Fibroblast of the aortic adventitia (primary cell): ENCODE measurements around the gene DOCK2. TPM values are rescaled to one million over a fixed set of nuclear protein-coding genes. Genes with fewer than 3 reads are reported as not detected.

ENCODE experiments used
- DNase-seq: peaks from one replicate; pipeline ENCODE4 v3.0.0-alpha.2; 2010; ENCODE audit warnings: low read depth
- H3K4me3 ChIP-seq: 2 replicates; pipeline ENCODE4 v1.5.1; 2011; ENCODE audit warnings: low read depth, mild to moderate bottlenecking, control low read depth, low read length, moderate library complexity
- CTCF ChIP-seq: IDR thresholded peaks from 2 replicates; pipeline ENCODE4 v1.5.1; 2011; ENCODE audit warnings: mild to moderate bottlenecking, low read length, control low read depth, inconsistent platforms; ENCODE audit not compliant: insufficient read depth
- total RNA-seq: library from RNA; depleted of rRNA; stranded (reverse); fragments of >200 nt; gene quantifications from 2 replicates; pipeline ENCODE4 v1.2.3, GENCODE V29; 2012; ENCODE audit warnings: low replicate concordance

Gene DOCK2
- total RNA-seq, 1 donor, result 4.6 TPM

- no peak for DNase-seq
- no peak overlapping the region for H3K4me3 ChIP-seq
- TF ChIP-seq CTCF, result no peak
These were observed 267.4 kb downstream of the DOCK2 start for GRCh38 chr5:169904508-169904907.

DNA sequence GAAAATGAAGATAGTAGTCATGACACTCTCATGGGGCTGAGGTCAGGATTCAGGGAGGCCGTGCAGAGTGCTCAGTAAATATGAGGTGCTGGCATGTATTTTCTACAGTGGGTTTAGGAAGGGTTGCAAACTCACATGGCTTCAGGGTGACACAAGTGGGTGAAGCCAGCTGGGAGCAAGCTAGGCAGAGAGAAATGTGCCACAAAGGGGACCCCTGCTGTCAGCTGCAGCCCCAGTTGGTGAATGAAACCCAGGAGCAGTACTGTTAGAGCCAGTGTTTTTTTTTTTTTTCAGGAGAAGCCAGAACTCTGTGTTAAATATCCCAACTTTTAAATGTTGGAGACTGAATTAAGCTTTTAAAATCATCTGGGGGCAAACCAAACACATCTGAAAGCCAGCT is 267.9 kb downstream of the DOCK2 start:
- no peak for TF ChIP-seq CTCF
- no peak for DNase-seq
- H3K4me3 ChIP-seq, result no peak overlapping the region

GRCh38 chr5:169906745-169907649 is 269.9 kb downstream of the DOCK2 start:
- peak; percentile 29 for DNase-seq
- H3K4me3 ChIP-seq, result no peak overlapping the region
- TF ChIP-seq CTCF, result no peak

DNA sequence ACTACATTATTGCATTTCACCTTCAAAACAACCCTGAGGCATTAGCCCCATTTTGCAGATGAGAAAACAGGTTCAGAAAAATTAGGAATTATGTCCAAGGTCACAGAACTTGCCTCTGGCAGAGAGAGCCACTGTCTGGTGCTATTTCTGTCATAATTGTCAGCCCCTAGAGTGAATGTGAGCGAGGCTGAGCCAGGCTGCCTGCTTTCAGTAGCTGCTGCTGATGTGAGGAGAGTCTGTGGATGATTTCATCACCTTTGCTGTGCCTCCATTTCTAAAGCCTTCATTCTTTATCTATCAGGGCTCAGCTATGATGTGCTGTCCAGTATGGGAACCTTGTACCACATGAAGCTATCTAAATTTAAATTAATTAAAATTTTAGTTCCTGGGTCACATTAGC is 271.8 kb downstream of the DOCK2 start:
- DNase-seq, result no peak
- no peak for TF ChIP-seq CTCF
- no peak overlapping the region for H3K4me3 ChIP-seq

DNA sequence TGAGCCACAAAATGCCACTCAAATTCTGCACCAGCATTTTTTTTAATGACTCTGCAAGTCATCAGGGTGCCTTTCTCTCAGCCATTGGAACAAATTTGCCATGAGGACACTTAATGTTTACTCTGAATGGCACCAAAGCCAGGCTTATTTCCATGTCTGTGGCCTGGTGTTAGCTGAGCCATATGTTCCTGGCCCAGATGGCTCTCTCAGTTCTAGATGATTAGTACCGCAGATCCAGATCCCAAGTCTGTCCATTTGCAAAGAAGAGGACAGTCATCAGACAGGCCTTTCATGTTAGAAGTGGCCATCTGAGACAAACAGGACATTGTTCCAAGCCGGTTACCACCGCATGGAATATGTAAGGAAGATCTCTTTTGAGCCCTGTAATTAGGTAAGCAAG is 272.9 kb downstream of the DOCK2 start:
- TF ChIP-seq CTCF, result no peak
- H3K4me3 ChIP-seq, result no peak overlapping the region
- DNase-seq, result no peak

DNA sequence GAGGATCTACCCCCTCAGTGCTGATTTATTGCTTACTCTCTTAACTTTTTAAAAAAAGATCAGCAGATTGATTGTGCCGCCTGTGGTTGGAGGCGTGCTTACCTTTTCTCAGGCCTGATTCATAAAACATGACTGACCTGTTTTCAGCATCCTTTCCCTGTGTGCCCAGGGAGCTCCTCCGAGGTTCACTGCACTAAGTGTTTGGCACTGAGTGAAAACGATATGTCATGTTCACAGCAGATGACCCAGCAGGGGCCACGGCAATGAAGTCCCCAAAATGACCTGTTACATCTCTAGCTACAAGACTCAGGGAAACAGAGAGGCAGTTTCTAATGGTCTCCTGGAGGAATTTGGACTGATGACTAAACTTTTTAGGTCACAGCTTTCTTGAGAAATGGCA is 273.3 kb downstream of the DOCK2 start:
- TF ChIP-seq CTCF, result no peak
- DNase-seq, result no peak
- no peak overlapping the region for H3K4me3 ChIP-seq
